WERI-Rb-1 (cell line): ENCODE data around the gene SCN3A.

Source experiments
- DNase-seq: peaks from one replicate; pipeline ENCODE4 v3.0.0-alpha.2; 2020
- H3K27ac ChIP-seq: fragments of 250-450 bp; sonication (Bioruptor Pico); 2 replicates; pipeline ENCODE4 v1.5.1; 2020; ENCODE audit warnings: mild to moderate bottlenecking, moderate library complexity
- H3K27me3 ChIP-seq: fragments of 250-450 bp; sonication (Bioruptor Pico); 2 replicates; pipeline ENCODE4 v1.5.1; 2021; ENCODE audit warnings: mild to moderate bottlenecking, low read depth, moderate library complexity; ENCODE audit not compliant: insufficient read depth, severe bottlenecking
- H3K36me3 ChIP-seq: fragments of 250-450 bp; sonication (Bioruptor Pico); 2 replicates; pipeline ENCODE4 v1.5.1; 2020; ENCODE audit warnings: mild to moderate bottlenecking, moderate library complexity
- H3K4me3 ChIP-seq: 2 replicates; pipeline ENCODE4 v1.5.1; 2011; ENCODE audit warnings: low read depth, mild to moderate bottlenecking, control low read depth, low read length
- H3K9me3 ChIP-seq: fragments of 250-450 bp; sonication (Bioruptor Pico); 2 replicates; pipeline ENCODE4 v1.5.1; 2021; ENCODE audit warnings: mild to moderate bottlenecking, moderate library complexity; ENCODE audit not compliant: severe bottlenecking
- CTCF ChIP-seq: IDR thresholded peaks from 2 replicates; pipeline ENCODE4 v1.5.1; 2011; ENCODE audit warnings: low read depth, mild to moderate bottlenecking, control low read depth, inconsistent platforms, low read length

The SCN3A gene

GRCh38 chr2:165162466-165162865 is 41.4 kb downstream of the SCN3A start:
- no peak for DNase-seq
- H3K27ac ChIP-seq, result no peak overlapping the region
- H3K27me3 ChIP-seq, result no peaks in the 10 kb centered on the region
- H3K36me3 ChIP-seq, result no peaks in the 10 kb centered on the region
- TF ChIP-seq CTCF, result no peak
- H3K9me3 ChIP-seq, result no peaks in the 10 kb centered on the region
- no peak overlapping the region for H3K4me3 ChIP-seq

- Histone ChIP-seq H3K27ac (no peak overlapping the region), H3K27me3 (no peaks in the 10 kb centered on the region), H3K36me3 (no peaks in the 10 kb centered on the region), H3K9me3 (no peaks in the 10 kb centered on the region), H3K4me3 (no peak overlapping the region)
- DNase-seq, result no peak
- no peak for TF ChIP-seq CTCF
Measured at GRCh38 chr2:165161510-165161909, 42.3 kb downstream of the SCN3A start.

GRCh38 chr2:165157160-165157559 is 46.7 kb downstream of the SCN3A start:
- H3K9me3 ChIP-seq, result no peaks in the 10 kb centered on the region
- no peak overlapping the region for H3K4me3 ChIP-seq
- no peaks in the 10 kb centered on the region for H3K36me3 ChIP-seq
- no peak for DNase-seq
- no peak overlapping the region for H3K27ac ChIP-seq
- no peak for TF ChIP-seq CTCF
- H3K27me3 ChIP-seq, result no peaks in the 10 kb centered on the region

GRCh38 chr2:165155152-165155551 is 48.7 kb downstream of the SCN3A start:
- H3K36me3 ChIP-seq, result no peaks in the 10 kb centered on the region
- no peak for DNase-seq
- H3K9me3 ChIP-seq, result no peaks in the 10 kb centered on the region
- H3K27me3 ChIP-seq, result no peaks in the 10 kb centered on the region
- H3K27ac ChIP-seq, result no peak overlapping the region
- TF ChIP-seq CTCF, result no peak
- no peak overlapping the region for H3K4me3 ChIP-seq

GRCh38 chr2:165149439-165149838 is 54.4 kb downstream of the SCN3A start:
- Histone ChIP-seq H3K27ac (no peak overlapping the region), H3K36me3 (no peaks in the 10 kb centered on the region), H3K9me3 (no peaks in the 10 kb centered on the region), H3K4me3 (no peak overlapping the region), H3K27me3 (no peaks in the 10 kb centered on the region)
- no peak for DNase-seq
- no peak for TF ChIP-seq CTCF

- Histone ChIP-seq H3K36me3 (no peaks in the 10 kb centered on the region), H3K4me3 (no peak overlapping the region), H3K27ac (no peak overlapping the region), H3K9me3 (no peaks in the 10 kb centered on the region), H3K27me3 (no peaks in the 10 kb centered on the region)
- no peak for DNase-seq
- no peak for TF ChIP-seq CTCF
Measured at GRCh38 chr2:165147186-165148045, 56.4 kb downstream of the SCN3A start.
